Ishikawa (cell line): ENCODE measurements around the gene CKB.

ENCODE experiments used
- CEBPB ChIP-seq: IDR thresholded peaks from 2 replicates; pipeline ENCODE4 v1.6.1; 2012
- EP300 ChIP-seq: IDR thresholded peaks from 2 replicates; pipeline ENCODE4 v1.6.1; 2012; ENCODE audit warnings: borderline replicate concordance
- RAD21 ChIP-seq: IDR thresholded peaks from 2 replicates; pipeline ENCODE4 v1.6.1; 2012; ENCODE audit warnings: low read depth
- TAF1 ChIP-seq: IDR thresholded peaks from 2 replicates; pipeline ENCODE4 v1.6.1; 2012; ENCODE audit warnings: low read depth, mild to moderate bottlenecking
- TCF12 ChIP-seq: IDR thresholded peaks from 2 replicates; pipeline ENCODE4 v1.6.1; 2012; ENCODE audit warnings: low read depth
- YY1 ChIP-seq: IDR thresholded peaks from 2 replicates; pipeline ENCODE4 v1.6.1; 2012; ENCODE audit warnings: low read depth
- TF ChIP-seq, protein P1 (sequence below): IDR thresholded peaks from 2 replicates; pipeline ENCODE4 v1.6.1; 2012; ENCODE audit warnings: low read depth, mild to moderate bottlenecking
- TF ChIP-seq, protein P2 (sequence below): IDR thresholded peaks from 2 replicates; pipeline ENCODE4 v1.6.1; 2012
- TF ChIP-seq, protein P3 (sequence below): IDR thresholded peaks from 2 replicates; pipeline ENCODE4 v1.6.1; 2012

DNA sequence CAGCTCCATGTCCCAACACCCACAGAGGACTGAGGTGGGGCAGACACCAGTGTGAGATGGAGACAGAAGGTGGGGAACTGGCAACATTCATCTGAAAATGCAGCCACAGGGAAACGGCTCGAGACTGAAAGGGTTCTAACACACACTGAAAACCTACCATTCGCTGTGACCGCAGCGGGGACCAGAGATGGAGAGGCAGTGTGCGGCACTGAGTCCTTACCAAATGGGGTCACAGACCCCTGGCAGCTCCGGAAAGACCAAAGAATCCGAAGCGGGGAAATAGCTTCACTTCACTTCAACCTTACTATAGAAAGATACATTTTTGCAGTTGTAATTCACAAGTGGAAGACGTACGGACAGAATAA lies 30.2 kb upstream of the CKB start:
- no peak for TF ChIP-seq YY1
- TF ChIP-seq TAF1 = no peak
- TF ChIP-seq TCF12 = no peak
- no peak for TF ChIP-seq EP300
- no peak for TF ChIP-seq CEBPB
- no peak for TF ChIP-seq RAD21
- TF ChIP-seq, protein P1, sequence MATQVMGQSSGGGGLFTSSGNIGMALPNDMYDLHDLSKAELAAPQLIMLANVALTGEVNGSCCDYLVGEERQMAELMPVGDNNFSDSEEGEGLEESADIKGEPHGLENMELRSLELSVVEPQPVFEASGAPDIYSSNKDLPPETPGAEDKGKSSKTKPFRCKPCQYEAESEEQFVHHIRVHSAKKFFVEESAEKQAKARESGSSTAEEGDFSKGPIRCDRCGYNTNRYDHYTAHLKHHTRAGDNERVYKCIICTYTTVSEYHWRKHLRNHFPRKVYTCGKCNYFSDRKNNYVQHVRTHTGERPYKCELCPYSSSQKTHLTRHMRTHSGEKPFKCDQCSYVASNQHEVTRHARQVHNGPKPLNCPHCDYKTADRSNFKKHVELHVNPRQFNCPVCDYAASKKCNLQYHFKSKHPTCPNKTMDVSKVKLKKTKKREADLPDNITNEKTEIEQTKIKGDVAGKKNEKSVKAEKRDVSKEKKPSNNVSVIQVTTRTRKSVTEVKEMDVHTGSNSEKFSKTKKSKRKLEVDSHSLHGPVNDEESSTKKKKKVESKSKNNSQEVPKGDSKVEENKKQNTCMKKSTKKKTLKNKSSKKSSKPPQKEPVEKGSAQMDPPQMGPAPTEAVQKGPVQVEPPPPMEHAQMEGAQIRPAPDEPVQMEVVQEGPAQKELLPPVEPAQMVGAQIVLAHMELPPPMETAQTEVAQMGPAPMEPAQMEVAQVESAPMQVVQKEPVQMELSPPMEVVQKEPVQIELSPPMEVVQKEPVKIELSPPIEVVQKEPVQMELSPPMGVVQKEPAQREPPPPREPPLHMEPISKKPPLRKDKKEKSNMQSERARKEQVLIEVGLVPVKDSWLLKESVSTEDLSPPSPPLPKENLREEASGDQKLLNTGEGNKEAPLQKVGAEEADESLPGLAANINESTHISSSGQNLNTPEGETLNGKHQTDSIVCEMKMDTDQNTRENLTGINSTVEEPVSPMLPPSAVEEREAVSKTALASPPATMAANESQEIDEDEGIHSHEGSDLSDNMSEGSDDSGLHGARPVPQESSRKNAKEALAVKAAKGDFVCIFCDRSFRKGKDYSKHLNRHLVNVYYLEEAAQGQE = no peak
- TF ChIP-seq, protein P2, sequence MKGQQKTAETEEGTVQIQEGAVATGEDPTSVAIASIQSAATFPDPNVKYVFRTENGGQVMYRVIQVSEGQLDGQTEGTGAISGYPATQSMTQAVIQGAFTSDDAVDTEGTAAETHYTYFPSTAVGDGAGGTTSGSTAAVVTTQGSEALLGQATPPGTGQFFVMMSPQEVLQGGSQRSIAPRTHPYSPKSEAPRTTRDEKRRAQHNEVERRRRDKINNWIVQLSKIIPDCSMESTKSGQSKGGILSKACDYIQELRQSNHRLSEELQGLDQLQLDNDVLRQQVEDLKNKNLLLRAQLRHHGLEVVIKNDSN = no peak
- TF ChIP-seq, protein P3, sequence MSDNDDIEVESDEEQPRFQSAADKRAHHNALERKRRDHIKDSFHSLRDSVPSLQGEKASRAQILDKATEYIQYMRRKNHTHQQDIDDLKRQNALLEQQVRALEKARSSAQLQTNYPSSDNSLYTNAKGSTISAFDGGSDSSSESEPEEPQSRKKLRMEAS = no peak
